ENCODE measurements around the gene GNMT.

DNA sequence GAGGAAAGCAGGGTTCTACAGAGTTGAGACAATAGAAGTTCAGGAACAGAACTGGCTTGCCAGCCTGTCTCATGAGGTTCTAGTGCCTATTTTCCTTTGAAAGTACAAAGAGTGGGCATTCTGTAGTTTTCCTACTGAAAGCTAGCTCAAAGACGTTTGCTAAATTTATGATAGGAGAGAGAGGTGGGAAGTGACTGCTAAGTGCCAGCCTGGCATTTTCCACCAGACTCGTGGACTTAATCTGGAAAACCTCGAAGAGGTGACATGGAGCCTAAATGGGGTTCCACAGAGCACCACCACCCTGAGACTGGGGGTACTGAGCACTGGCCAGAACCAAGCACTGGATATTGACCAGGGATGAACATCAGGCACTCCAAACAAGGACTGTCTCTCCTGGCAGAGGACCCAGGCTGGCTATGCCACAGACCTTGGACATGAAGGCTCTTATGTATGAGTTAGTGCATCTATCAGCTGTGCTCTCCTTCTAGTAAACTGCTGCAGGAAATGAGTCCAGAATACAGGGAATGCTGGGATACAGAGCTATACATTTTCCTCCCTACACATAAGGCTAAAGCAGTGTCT, 11.3 kb downstream of the GNMT start:
- no peak for TF ChIP-seq POLR2A (IDR thresholded peaks at IDR 0.05)
- TF ChIP-seq, protein P1, sequence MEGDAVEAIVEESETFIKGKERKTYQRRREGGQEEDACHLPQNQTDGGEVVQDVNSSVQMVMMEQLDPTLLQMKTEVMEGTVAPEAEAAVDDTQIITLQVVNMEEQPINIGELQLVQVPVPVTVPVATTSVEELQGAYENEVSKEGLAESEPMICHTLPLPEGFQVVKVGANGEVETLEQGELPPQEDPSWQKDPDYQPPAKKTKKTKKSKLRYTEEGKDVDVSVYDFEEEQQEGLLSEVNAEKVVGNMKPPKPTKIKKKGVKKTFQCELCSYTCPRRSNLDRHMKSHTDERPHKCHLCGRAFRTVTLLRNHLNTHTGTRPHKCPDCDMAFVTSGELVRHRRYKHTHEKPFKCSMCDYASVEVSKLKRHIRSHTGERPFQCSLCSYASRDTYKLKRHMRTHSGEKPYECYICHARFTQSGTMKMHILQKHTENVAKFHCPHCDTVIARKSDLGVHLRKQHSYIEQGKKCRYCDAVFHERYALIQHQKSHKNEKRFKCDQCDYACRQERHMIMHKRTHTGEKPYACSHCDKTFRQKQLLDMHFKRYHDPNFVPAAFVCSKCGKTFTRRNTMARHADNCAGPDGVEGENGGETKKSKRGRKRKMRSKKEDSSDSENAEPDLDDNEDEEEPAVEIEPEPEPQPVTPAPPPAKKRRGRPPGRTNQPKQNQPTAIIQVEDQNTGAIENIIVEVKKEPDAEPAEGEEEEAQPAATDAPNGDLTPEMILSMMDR (IDR thresholded peaks at IDR 0.05) = no peak

All from esophagus squamous epithelium (tissue), 4 donors.